Tibial artery (tissue), 4 donors: ENCODE results near the gene NT5DC2.
"Not testable (repeated sequence)": the region's sequence is repeated elsewhere in the genome, so short reads cannot be mapped to it uniquely, and the experiment has no call there.

Experiments used
- DNase-seq, 2 donors: peaks; one replicate each; pipeline ENCODE4 v3.0.0-alpha.2; 2019
- H3K27ac ChIP-seq, 2 donors: fragments of 200-600 bp; sonication (generic) in 1 of 2; 1 replicate in 1 of 2; 2 replicates in 1 of 2; pipeline ENCODE4 v1.5.1; 2018 to 2019; ENCODE audit warnings: mild to moderate bottlenecking in 1 of 2
- H3K27me3 ChIP-seq, 2 donors: fragments of 200-600 bp; sonication (generic) in 1 of 2; one replicate each; pipeline versions ENCODE4 v1.5.1 to v1.6.0; 2016 to 2019
- H3K36me3 ChIP-seq, 3 donors: fragments of 200-600 bp; sonication (generic) in 2 of 3; one replicate each; pipeline ENCODE4 v1.5.1; 2016 to 2019; ENCODE audit warnings: mild to moderate bottlenecking in 2 of 3
- H3K4me1 ChIP-seq, 4 donors: fragments of 200-600 bp; sonication (generic) in 2 of 4; 1 replicate in 3 of 4; 2 replicates in 1 of 4; pipeline ENCODE4 v1.5.1; 2016 to 2019
- H3K4me3 ChIP-seq, 2 donors: fragments of 200-600 bp; sonication (generic) in 1 of 2; 1 replicate in 1 of 2; 2 replicates in 1 of 2; pipeline ENCODE4 v1.5.1; 2018 to 2019; ENCODE audit warnings: mild to moderate bottlenecking in 2 of 2
- H3K9me3 ChIP-seq, 3 donors: fragments of 200-600 bp; sonication (generic) in 1 of 3; one replicate each; pipeline ENCODE4 v1.5.1; 2016 to 2019
- CTCF ChIP-seq, 2 experiments: fragments of 200-600 bp in 1 of 2; fragments of 450-650 bp in 1 of 2; IDR thresholded peaks; one replicate each; pipeline ENCODE4 v1.5.1; 2017 to 2019; ENCODE audit warnings: antibody characterized with exemption in 2 of 2, mild to moderate bottlenecking in 1 of 2, moderate library complexity in 1 of 2
- intact Hi-C: fragments of 100-400 bp; cut with DNase I; formaldehyde crosslinking; loops from one replicate; pipeline ENCODE4 v1.15.0; 2023; ENCODE audit warnings: low total_unique reads

The NT5DC2 gene

GRCh38 chr3:52529376-52530333 lies 4.0 kb downstream of the NT5DC2 start:
- Histone ChIP-seq H3K27ac (peak overlapping the region; percentile 58 to 79), H3K4me3 (no peak overlapping the region), H3K27me3 (no peaks in the 10 kb centered on the region), H3K9me3 (no peaks in the 10 kb centered on the region), H3K4me1 (peaks cover 0 to 78% (median 63%) of the 10 kb centered on the region in 4 donors), H3K36me3 (peaks cover 0 to 23% (median 12%) of the 10 kb centered on the region in 3 donors)
- intact Hi-C loops: loop anchor here (10.0 kb wide), 1 partner anchor 55 kb away; no protein-coding TSS in a partner anchor
- TF ChIP-seq CTCF (IDR thresholded peaks at IDR 0.05): no peak
- peak; percentile 60 to 84 for DNase-seq

GRCh38 chr3:52528586-52529375 lies 4.9 kb downstream of the NT5DC2 start:
- Histone ChIP-seq H3K4me3 (no peak overlapping the region), H3K36me3 (peaks cover 0 to 29% (median 19%) of the 10 kb centered on the region in 3 donors), H3K9me3 (no peaks in the 10 kb centered on the region), H3K27ac (peak overlapping the region; percentile 58 to 79), H3K4me1 (peaks cover 0 to 78% (median 61%) of the 10 kb centered on the region in 4 donors), H3K27me3 (no peaks in the 10 kb centered on the region)
- intact Hi-C loops: no loop called here
- TF ChIP-seq CTCF (IDR thresholded peaks at IDR 0.05): no peak
- peak; percentile 19 to 60 for DNase-seq

- Histone ChIP-seq H3K27me3 (no peaks in the 10 kb centered on the region), H3K9me3 (no peaks in the 10 kb centered on the region), H3K4me3 (no peak overlapping the region), H3K36me3 (peaks cover 0 to 34% (median 27%) of the 10 kb centered on the region in 3 donors), H3K27ac (peak overlapping the region in 1 of 2 donors; percentile 92), H3K4me1 (peaks cover 0 to 74% (median 57%) of the 10 kb centered on the region in 4 donors)
- intact Hi-C loops: no loop called here
- peak; percentile 19 to 62 for DNase-seq
- no peak for TF ChIP-seq CTCF (IDR thresholded peaks at IDR 0.05)
Observed at GRCh38 chr3:52527732-52528585, 5.7 kb downstream of the NT5DC2 start.

- DNase-seq: peak; percentile 20 to 65
- H3K36me3 ChIP-seq: peaks cover 0 to 34% (median 27%) of the 10 kb centered on the region in 3 donors
- peak overlapping the region; percentile 1 to 92 for H3K27ac ChIP-seq
- intact Hi-C loops: no loop called here
- TF ChIP-seq CTCF (IDR thresholded peaks at IDR 0.05): no peak
- H3K4me1 ChIP-seq: peaks cover 0 to 66% (median 52%) of the 10 kb centered on the region in 4 donors
- no peaks in the 10 kb centered on the region for H3K27me3 ChIP-seq
- no peak overlapping the region for H3K4me3 ChIP-seq
- H3K9me3 ChIP-seq: no peaks in the 10 kb centered on the region
Observed at GRCh38 chr3:52527039-52527731, 6.5 kb downstream of the NT5DC2 start.

- H3K36me3 ChIP-seq: peaks cover 0 to 34% (median 27%) of the 10 kb centered on the region in 3 donors
- peaks cover 0 to 61% (median 47%) of the 10 kb centered on the region in 4 donors for H3K4me1 ChIP-seq
- peak overlapping the region; percentile 74 to 92 for H3K27ac ChIP-seq
Observed at GRCh38 chr3:52526671-52527038, 7.0 kb downstream of the NT5DC2 start.

More at GRCh38 chr3:52526671-52527038, 7.0 kb downstream of the NT5DC2 start:
- H3K4me3 ChIP-seq, intact Hi-C loops, H3K27me3 ChIP-seq, H3K9me3 ChIP-seq: not testable (repeated sequence)
- DNase-seq: peak in 1 of 2 donors; percentile 42
